Tibial artery (tissue), 4 donors: ENCODE results near the gene SLC25A24.

Experiments
- DNase-seq, 2 donors: peaks; one replicate each; pipeline ENCODE4 v3.0.0-alpha.2; 2019
- H3K27ac ChIP-seq, 2 donors: fragments of 200-600 bp; sonication (generic) in 1 of 2; 1 replicate in 1 of 2; 2 replicates in 1 of 2; pipeline ENCODE4 v1.5.1; 2018 to 2019; ENCODE audit warnings: mild to moderate bottlenecking in 1 of 2
- H3K27me3 ChIP-seq, 2 donors: fragments of 200-600 bp; sonication (generic) in 1 of 2; one replicate each; pipeline versions ENCODE4 v1.5.1 to v1.6.0; 2016 to 2019
- H3K36me3 ChIP-seq, 3 donors: fragments of 200-600 bp; sonication (generic) in 2 of 3; one replicate each; pipeline ENCODE4 v1.5.1; 2016 to 2019; ENCODE audit warnings: mild to moderate bottlenecking in 2 of 3
- H3K4me1 ChIP-seq, 4 donors: fragments of 200-600 bp; sonication (generic) in 2 of 4; 1 replicate in 3 of 4; 2 replicates in 1 of 4; pipeline ENCODE4 v1.5.1; 2016 to 2019
- H3K4me3 ChIP-seq, 2 donors: fragments of 200-600 bp; sonication (generic) in 1 of 2; 1 replicate in 1 of 2; 2 replicates in 1 of 2; pipeline ENCODE4 v1.5.1; 2018 to 2019; ENCODE audit warnings: mild to moderate bottlenecking in 2 of 2
- H3K9me3 ChIP-seq, 3 donors: fragments of 200-600 bp; sonication (generic) in 1 of 3; one replicate each; pipeline ENCODE4 v1.5.1; 2016 to 2019
- CTCF ChIP-seq, 2 experiments: fragments of 200-600 bp in 1 of 2; fragments of 450-650 bp in 1 of 2; IDR thresholded peaks; one replicate each; pipeline ENCODE4 v1.5.1; 2017 to 2019; ENCODE audit warnings: antibody characterized with exemption in 2 of 2, mild to moderate bottlenecking in 1 of 2, moderate library complexity in 1 of 2
- intact Hi-C: fragments of 100-400 bp; cut with DNase I; formaldehyde crosslinking; loops from one replicate; pipeline ENCODE4 v1.15.0; 2023; ENCODE audit warnings: low total_unique reads

SLC25A24 gene

GRCh38 chr1:108200687-108201051, 526 bp upstream of the SLC25A24 start:
- peak in 1 of 2 experiments; percentile 20 for TF ChIP-seq CTCF (IDR thresholded peaks at IDR 0.05)
- Histone ChIP-seq H3K4me3 (peak overlapping the region; percentile 84 to 88), H3K36me3 (peaks cover 0 to 4% (median 0%) of the 10 kb centered on the region in 3 donors), H3K27me3 (no peaks in the 10 kb centered on the region), H3K27ac (peak overlapping the region; percentile 94 to 95), H3K4me1 (peaks cover 0 to 29% (median 15%) of the 10 kb centered on the region in 4 donors), H3K9me3 (no peaks in the 10 kb centered on the region)
- peak; percentile 47 to 71 for DNase-seq
- intact Hi-C loops: no loop called here

GRCh38 chr1:108199201-108199691, 897 bp downstream of the SLC25A24 start:
- no peaks in the 10 kb centered on the region for H3K27me3 ChIP-seq
- intact Hi-C loops: no loop called here
- H3K36me3 ChIP-seq: peaks cover 0 to 8% (median 4%) of the 10 kb centered on the region in 3 donors
- no peak for TF ChIP-seq CTCF (IDR thresholded peaks at IDR 0.05)
- H3K27ac ChIP-seq: peak overlapping the region; percentile 94 to 95
- no peak for DNase-seq
- peak overlapping the region; percentile 84 to 88 for H3K4me3 ChIP-seq
- peaks cover 0 to 36% (median 15%) of the 10 kb centered on the region in 4 donors for H3K4me1 ChIP-seq
- H3K9me3 ChIP-seq: no peaks in the 10 kb centered on the region

- intact Hi-C loops: no loop called here
Observed at GRCh38 chr1:108194051-108194450, 6.1 kb downstream of the SLC25A24 start.

GRCh38 chr1:108193333-108193732, 6.8 kb downstream of the SLC25A24 start:
- no peaks in the 10 kb centered on the region for H3K27me3 ChIP-seq
- no peak for DNase-seq
- H3K4me3 ChIP-seq: no peak overlapping the region
- intact Hi-C loops: no loop called here
- no peak overlapping the region for H3K27ac ChIP-seq
- peaks cover 0 to 16% (median 12%) of the 10 kb centered on the region in 3 donors for H3K36me3 ChIP-seq
- no peak for TF ChIP-seq CTCF (IDR thresholded peaks at IDR 0.05)
- peaks cover 0 to 3% (median 0%) of the 10 kb centered on the region in 3 donors for H3K9me3 ChIP-seq
- H3K4me1 ChIP-seq: peaks cover 0 to 48% (median 8%) of the 10 kb centered on the region in 4 donors

More at GRCh38 chr1:108194051-108194450, 6.1 kb downstream of the SLC25A24 start:
- Histone ChIP-seq H3K27ac (peak overlapping the region in 1 of 2 donors; percentile 2), H3K9me3 (peaks cover 0 to 3% (median 0%) of the 10 kb centered on the region in 3 donors), H3K4me1 (peaks cover 0 to 54% (median 8%) of the 10 kb centered on the region in 4 donors), H3K36me3 (peaks cover 0 to 16% (median 12%) of the 10 kb centered on the region in 3 donors), H3K4me3 (no peak overlapping the region), H3K27me3 (no peaks in the 10 kb centered on the region)
- TF ChIP-seq CTCF (IDR thresholded peaks at IDR 0.05): no peak
- no peak for DNase-seq

GRCh38 chr1:108192581-108192980, 7.6 kb downstream of the SLC25A24 start:
- H3K9me3 ChIP-seq: peaks cover 0 to 3% (median 0%) of the 10 kb centered on the region in 3 donors
- intact Hi-C loops: no loop called here
- TF ChIP-seq CTCF (IDR thresholded peaks at IDR 0.05): no peak
- peaks cover 0 to 13% (median 12%) of the 10 kb centered on the region in 3 donors for H3K36me3 ChIP-seq
- DNase-seq: no peak
- no peak overlapping the region for H3K27ac ChIP-seq
- peaks cover 0 to 40% (median 5%) of the 10 kb centered on the region in 4 donors for H3K4me1 ChIP-seq
- H3K4me3 ChIP-seq: no peak overlapping the region
- H3K27me3 ChIP-seq: no peaks in the 10 kb centered on the region
